HFF-Myc (cell line): ENCODE data around the gene UBE2D2.

Experiments used
- DNase-seq: peaks from one replicate; pipeline ENCODE4 v3.0.0-alpha.2; 2011; ENCODE audit warnings: low read depth; ENCODE audit errors: extremely low read depth
- H3K4me3 ChIP-seq: replicated peaks from 2 replicates; pipeline ENCODE4 v1.5.1; 2011; ENCODE audit warnings: low read depth, mild to moderate bottlenecking, control low read depth, low read length
- CTCF ChIP-seq: IDR thresholded peaks from 2 replicates; pipeline ENCODE4 v1.5.1; 2012; ENCODE audit warnings: mild to moderate bottlenecking, low read depth, low read length, control low read depth; ENCODE audit errors: missing control alignments

UBE2D2 gene

GRCh38 chr5:139639619-139640380, 78.7 kb downstream of the UBE2D2 start:
- TF ChIP-seq CTCF = no peak
- H3K4me3 ChIP-seq = no peak overlapping the region
- no peak for DNase-seq

GRCh38 chr5:139640421-139641115, 79.4 kb downstream of the UBE2D2 start:
- DNase-seq = no peak
- H3K4me3 ChIP-seq = no peak overlapping the region
- no peak for TF ChIP-seq CTCF

GRCh38 chr5:139641116-139642080, 80.3 kb downstream of the UBE2D2 start:
- TF ChIP-seq CTCF = no peak
- no peak overlapping the region for H3K4me3 ChIP-seq
- DNase-seq = no peak

GRCh38 chr5:139642213-139642612, 81.1 kb downstream of the UBE2D2 start:
- no peak for DNase-seq
- TF ChIP-seq CTCF = no peak

GRCh38 chr5:139642891-139643871, 82.0 kb downstream of the UBE2D2 start:
- TF ChIP-seq CTCF = no peak
- DNase-seq = no peak
- H3K4me3 ChIP-seq = no peak overlapping the region

More at GRCh38 chr5:139642213-139642612, 81.1 kb downstream of the UBE2D2 start:
- no peak overlapping the region for H3K4me3 ChIP-seq
